C4-2B (cell line): ENCODE data around the gene ADAMTSL1.

Experiments used
- H3K27ac ChIP-seq: fragments of 450-650 bp; 2 replicates; pipeline ENCODE4 v1.5.1; 2017
- ZFX ChIP-seq: fragments of 450-650 bp; IDR thresholded peaks from 2 replicates; pipeline ENCODE4 v1.6.1; 2017
- TF ChIP-seq, protein P1 (sequence below): fragments of 450-650 bp; conservative IDR thresholded peaks from 2 replicates; pipeline ENCODE4 v1.5.1; 2017; ENCODE audit warnings: mild to moderate bottlenecking

Gene ADAMTSL1

DNA sequence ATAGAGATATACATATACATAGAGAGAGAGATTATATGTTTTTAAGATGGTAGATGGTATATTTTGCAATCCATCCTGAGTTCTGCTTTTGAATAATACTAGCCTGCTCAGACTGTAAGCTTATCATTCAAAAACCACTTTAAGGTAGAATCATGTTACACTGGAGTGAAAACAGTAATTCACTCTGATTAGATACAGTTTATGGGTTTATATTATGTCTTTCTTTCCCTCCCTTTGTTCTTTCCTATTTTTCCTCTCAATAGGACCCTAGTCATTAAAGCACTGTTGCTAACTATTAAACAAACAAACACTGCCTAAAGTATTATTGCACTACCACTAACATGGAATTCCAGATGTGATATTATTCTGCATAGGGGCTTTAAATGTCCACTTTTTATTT lies 202.0 kb downstream of the ADAMTSL1 start:
- no peak overlapping the region for H3K27ac ChIP-seq
- TF ChIP-seq, protein P1, sequence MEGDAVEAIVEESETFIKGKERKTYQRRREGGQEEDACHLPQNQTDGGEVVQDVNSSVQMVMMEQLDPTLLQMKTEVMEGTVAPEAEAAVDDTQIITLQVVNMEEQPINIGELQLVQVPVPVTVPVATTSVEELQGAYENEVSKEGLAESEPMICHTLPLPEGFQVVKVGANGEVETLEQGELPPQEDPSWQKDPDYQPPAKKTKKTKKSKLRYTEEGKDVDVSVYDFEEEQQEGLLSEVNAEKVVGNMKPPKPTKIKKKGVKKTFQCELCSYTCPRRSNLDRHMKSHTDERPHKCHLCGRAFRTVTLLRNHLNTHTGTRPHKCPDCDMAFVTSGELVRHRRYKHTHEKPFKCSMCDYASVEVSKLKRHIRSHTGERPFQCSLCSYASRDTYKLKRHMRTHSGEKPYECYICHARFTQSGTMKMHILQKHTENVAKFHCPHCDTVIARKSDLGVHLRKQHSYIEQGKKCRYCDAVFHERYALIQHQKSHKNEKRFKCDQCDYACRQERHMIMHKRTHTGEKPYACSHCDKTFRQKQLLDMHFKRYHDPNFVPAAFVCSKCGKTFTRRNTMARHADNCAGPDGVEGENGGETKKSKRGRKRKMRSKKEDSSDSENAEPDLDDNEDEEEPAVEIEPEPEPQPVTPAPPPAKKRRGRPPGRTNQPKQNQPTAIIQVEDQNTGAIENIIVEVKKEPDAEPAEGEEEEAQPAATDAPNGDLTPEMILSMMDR: no peak
- no peak for TF ChIP-seq ZFX

DNA sequence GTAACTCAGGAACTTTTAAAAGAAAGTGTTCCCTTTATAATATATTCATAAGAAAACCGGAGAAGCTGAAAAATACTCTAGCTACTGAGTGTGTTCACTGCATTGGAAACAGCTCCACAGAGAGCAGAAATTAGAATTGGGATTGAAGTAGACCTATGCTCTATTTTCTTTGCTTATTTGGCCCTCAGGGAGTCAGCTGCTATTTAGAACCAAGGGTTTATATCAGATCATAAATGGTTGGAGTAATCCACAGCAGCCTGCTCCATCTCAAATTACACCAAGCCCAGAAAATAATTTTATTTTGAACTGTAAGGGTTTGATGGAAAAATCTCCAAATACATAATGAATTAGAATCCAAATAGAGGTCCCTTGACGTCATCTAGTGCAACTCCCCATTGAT lies 202.6 kb downstream of the ADAMTSL1 start:
- no peak overlapping the region for H3K27ac ChIP-seq
- TF ChIP-seq, protein P1: no peak
- no peak for TF ChIP-seq ZFX

DNA sequence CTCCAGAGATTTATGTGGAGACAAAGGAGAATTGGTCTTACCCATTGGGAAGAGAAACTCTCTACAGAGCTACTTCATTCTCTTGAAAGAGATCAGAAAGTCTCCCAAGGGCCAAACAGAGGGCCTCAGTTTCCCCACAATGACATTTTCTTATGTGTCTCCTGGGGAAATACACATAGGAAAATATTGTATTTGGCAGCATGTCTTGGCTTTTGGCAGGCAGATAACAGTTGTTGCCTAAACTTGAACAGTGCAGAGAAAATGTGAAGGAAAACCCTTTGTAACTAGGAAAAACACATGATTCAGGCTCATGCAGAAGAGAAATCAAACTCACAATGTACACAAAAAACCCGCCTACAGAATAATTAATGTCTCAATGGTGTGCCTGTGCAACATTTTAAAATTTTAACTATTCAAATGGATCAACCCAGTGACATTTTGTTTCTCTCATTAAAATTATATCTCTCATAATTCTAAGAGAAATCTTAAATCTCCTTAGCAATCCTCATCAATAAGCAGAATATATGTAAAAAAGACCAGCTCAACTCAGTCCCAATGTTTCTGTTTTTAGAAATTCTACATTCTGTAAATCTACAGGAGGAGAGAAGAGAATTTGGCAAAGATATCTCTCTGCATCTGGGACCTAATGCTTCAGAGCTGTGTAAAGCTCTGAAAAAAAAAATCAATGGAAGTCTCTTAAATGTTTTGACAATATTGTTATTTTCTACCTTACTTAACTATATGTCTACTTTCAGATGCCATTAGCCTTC lies 205.1 kb downstream of the ADAMTSL1 start:
- no peak for TF ChIP-seq ZFX
- TF ChIP-seq, protein P1: no peak

DNA sequence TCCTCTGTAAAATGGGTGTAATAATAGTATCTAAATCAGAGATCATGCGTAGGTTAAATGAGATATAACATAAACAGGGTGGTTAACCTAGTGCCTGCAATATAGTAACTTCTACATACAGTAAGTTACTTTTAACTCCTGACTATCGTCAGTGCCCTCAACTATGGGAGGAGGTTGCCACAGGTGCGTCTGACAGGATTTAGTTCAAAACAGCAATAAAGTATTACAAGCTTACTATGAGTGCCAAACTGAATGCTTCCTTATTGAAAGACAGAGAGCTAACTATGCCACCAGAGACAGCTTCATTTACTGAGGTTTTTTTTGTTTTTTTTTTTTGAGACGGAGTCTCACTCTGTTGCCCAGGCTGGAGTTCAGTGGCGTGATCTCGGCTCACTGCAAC lies 209.0 kb downstream of the ADAMTSL1 start:
- no peak for TF ChIP-seq ZFX
- TF ChIP-seq, protein P1: no peak

More for the DNA sequence above, 205.1 kb downstream of the ADAMTSL1 start:
- H3K27ac ChIP-seq: no peak overlapping the region

DNA sequence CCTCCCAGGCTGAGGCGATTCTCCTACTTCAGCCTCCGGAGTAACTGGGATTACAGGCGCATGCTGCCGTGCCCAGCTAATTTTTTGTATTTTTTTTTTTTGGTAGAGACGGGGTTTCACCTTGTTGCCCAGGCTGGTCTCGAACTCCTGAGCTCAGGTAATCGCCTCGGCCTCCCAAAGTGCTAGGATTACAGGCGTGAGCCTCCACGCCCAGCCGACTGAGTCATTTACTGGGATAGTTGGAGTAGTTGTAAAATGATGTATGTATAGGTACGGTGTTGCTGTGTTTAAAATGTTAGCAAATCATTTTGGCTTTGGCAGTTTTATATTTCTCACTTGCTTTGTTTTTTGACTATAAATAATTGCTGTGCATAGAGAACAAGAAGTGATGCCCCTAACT lies 209.4 kb downstream of the ADAMTSL1 start:
- TF ChIP-seq, protein P1: no peak
- TF ChIP-seq ZFX: no peak
- no peak overlapping the region for H3K27ac ChIP-seq

More for the DNA sequence above, 209.0 kb downstream of the ADAMTSL1 start:
- no peak overlapping the region for H3K27ac ChIP-seq

DNA sequence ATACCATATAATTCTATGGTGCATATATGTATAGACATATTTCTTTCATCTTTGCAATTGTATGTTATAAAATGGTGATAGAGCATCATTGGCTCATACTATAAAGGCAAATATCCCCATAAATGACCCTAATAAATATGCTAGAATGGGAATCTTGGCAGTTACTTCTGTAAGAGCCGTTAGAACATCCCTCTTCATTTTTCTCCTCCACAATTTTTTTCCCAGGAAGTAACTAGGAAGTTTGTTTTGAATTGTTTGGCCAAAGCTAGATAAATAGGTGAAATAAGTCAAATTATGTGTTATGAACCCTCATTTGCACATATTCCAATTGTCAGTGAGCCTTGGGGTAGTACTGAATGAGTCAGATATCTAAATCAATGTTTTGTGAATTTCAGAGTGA lies 209.9 kb downstream of the ADAMTSL1 start:
- no peak overlapping the region for H3K27ac ChIP-seq
- TF ChIP-seq, protein P1: no peak
- no peak for TF ChIP-seq ZFX

DNA sequence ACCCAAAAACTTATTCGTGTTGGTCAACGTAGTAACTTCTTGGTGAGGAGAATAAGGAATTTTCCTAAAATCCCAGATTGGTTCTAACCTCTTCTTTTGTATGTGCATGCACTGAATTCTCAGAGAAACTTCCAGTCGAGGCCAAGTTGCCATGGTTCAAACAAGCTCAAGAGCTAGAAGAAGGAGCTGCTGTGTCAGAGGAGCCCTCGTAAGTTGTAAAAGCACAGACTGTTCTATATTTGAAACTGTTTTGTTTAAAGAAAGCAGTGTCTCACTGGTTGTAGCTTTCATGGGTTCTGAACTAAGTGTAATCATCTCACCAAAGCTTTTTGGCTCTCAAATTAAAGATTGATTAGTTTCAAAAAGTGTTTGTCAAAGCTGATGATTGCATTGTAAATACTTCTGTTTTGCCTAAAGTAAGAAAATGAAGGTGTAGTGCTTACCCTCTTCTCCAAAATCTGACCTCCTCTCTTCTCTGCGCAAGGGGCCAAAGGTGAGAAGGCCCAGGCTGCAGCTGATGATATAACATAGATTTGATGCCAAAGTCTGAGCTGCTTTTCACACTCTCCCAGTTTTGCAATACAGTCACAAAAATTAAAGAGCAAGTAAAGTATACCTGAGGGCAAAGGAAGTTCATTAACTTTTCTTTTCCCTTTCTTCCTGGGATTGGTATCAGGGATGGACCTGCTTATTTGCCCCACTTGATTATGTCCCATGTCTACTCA lies 210.8 kb downstream of the ADAMTSL1 start:
- H3K27ac ChIP-seq: no peak overlapping the region
- TF ChIP-seq, protein P1: no peak
- TF ChIP-seq ZFX: no peak
